ENCODE results near the gene ZNF81.
"Not testable (repeated sequence)": the region's sequence is repeated elsewhere in the genome, so short reads cannot be mapped to it uniquely, and the experiment has no call there.

ZNF81 gene

GRCh38 chrX:47844117-47844516 is 7.4 kb downstream of the ZNF81 start:
- no peak for DNase-seq (ENCODE audit: low spot score)

GRCh38 chrX:47846040-47846439 is 9.3 kb downstream of the ZNF81 start:
- no peak for DNase-seq (ENCODE audit: low spot score)

- no peak for DNase-seq (ENCODE audit: low spot score)
Measured at GRCh38 chrX:47849778-47850177, 13.1 kb downstream of the ZNF81 start.

- DNase-seq (ENCODE audit: low spot score) = not testable (repeated sequence)
Measured at GRCh38 chrX:47850389-47850788, 13.7 kb downstream of the ZNF81 start.

GRCh38 chrX:47850901-47851300 is 14.2 kb downstream of the ZNF81 start:
- DNase-seq (ENCODE audit: low spot score) = no peak

GRCh38 chrX:47854474-47854873 is 17.8 kb downstream of the ZNF81 start:
- DNase-seq (ENCODE audit: low spot score) = peak; percentile 1

GRCh38 chrX:47859686-47860085 is 23.0 kb downstream of the ZNF81 start:
- no peak for DNase-seq (ENCODE audit: low spot score)

GRCh38 chrX:47862680-47863079 is 26.0 kb downstream of the ZNF81 start:
- no peak for DNase-seq (ENCODE audit: low spot score)

- no peak for DNase-seq (ENCODE audit: low spot score)
Measured at GRCh38 chrX:47863187-47863586, 26.5 kb downstream of the ZNF81 start.

- no peak for DNase-seq (ENCODE audit: low spot score)
Measured at GRCh38 chrX:47864300-47864699, 27.6 kb downstream of the ZNF81 start.

GRCh38 chrX:47864785-47865184 is 28.1 kb downstream of the ZNF81 start:
- DNase-seq (ENCODE audit: low spot score) = no peak

- no peak for DNase-seq (ENCODE audit: low spot score)
Measured at GRCh38 chrX:47873123-47873522, 36.4 kb downstream of the ZNF81 start.

- DNase-seq (ENCODE audit: low spot score) = no peak
Measured at GRCh38 chrX:47877327-47877726, 40.6 kb downstream of the ZNF81 start.

- DNase-seq (ENCODE audit: low spot score) = no peak
Measured at GRCh38 chrX:47878198-47878597, 41.5 kb downstream of the ZNF81 start.

- no peak for DNase-seq (ENCODE audit: low spot score)
Measured at GRCh38 chrX:47879463-47879862, 42.8 kb downstream of the ZNF81 start.

GRCh38 chrX:47880927-47881326 is 44.2 kb downstream of the ZNF81 start:
- DNase-seq (ENCODE audit: low spot score) = no peak

GRCh38 chrX:47885501-47885900 is 48.8 kb downstream of the ZNF81 start:
- DNase-seq (ENCODE audit: low spot score) = no peak

GRCh38 chrX:47898024-47898423 is 61.3 kb downstream of the ZNF81 start:
- DNase-seq (ENCODE audit: low spot score) = no peak

- no peak for DNase-seq (ENCODE audit: low spot score)
Measured at GRCh38 chrX:47900833-47901232, 64.1 kb downstream of the ZNF81 start.

GRCh38 chrX:47902161-47902560 is 65.5 kb downstream of the ZNF81 start:
- no peak for DNase-seq (ENCODE audit: low spot score)

GRCh38 chrX:47915886-47916493 is 79.3 kb downstream of the ZNF81 start:
- no peak for DNase-seq (ENCODE audit: low spot score)

- DNase-seq (ENCODE audit: low spot score) = no peak
Measured at GRCh38 chrX:47918274-47918673, 81.6 kb downstream of the ZNF81 start.

- DNase-seq (ENCODE audit: low spot score) = no peak
Measured at GRCh38 chrX:47927212-47927611, 90.5 kb downstream of the ZNF81 start.

- not testable (repeated sequence) for DNase-seq (ENCODE audit: low spot score)
Measured at GRCh38 chrX:47931970-47932369, 95.3 kb downstream of the ZNF81 start.

- DNase-seq (ENCODE audit: low spot score) = no peak
Measured at GRCh38 chrX:47933946-47934345, 97.2 kb downstream of the ZNF81 start.
